T-cell (primary cell): ENCODE measurements around the gene DCTPP1. TPM values are rescaled to one million over a fixed set of nuclear protein-coding genes. Genes with fewer than 3 reads are reported as not detected.
A peak's percentile ranks its signal among the peaks of the same experiment; 100 is the strongest.
"Not testable (repeated sequence)": the region's sequence is repeated elsewhere in the genome, so short reads cannot be mapped to it uniquely, and the experiment has no call there.

Experiments
- ATAC-seq, 4 experiments: fragments of 200-7000 bp in 3 of 4; fragments of 150-1000 bp in 1 of 4; cut with Tn5 transposase; replicated peaks in 1 of 4; 1 replicate in 3 of 4; 2 replicates in 1 of 4; pipeline ENCODE4 v1.10.0; 2021; ENCODE audit warnings: moderate library complexity in 3 of 4, mild to moderate bottlenecking in 2 of 4, moderate number of reproducible peaks in 1 of 4
- CTCF ChIA-PET, 2 donors: fragments of 300-600 bp; sonication (Branson Sonifier 250); formaldehyde crosslinking; loops; one replicate each; lab custom pipeline; 2022; ENCODE audit warnings: antibody characterized with exemption in 2 of 2; lab: Charles Lee
- POLR2A ChIA-PET, 2 donors: fragments of 300-600 bp; sonication (Branson Sonifier 250); formaldehyde crosslinking; loops; one replicate each; lab custom pipeline; 2022; ENCODE audit warnings: antibody characterized with exemption in 2 of 2; lab: Charles Lee
- DNase-seq, 35 experiments: peaks; one replicate each; pipeline versions ENCODE4 v3.0.0 to v3.0.0-alpha.2; 2013 to 2023
- H3K27ac ChIP-seq: one replicate; pipeline ENCODE4 v1.5.1; 2013; ENCODE audit warnings: low read length
- H3K27me3 ChIP-seq, 2 experiments: replicated peaks in 1 of 2; 1 replicate in 1 of 2; 2 replicates in 1 of 2; pipeline versions ENCODE4 v1.6.1 to v1.7.0; 2013; ENCODE audit warnings: low read length in 1 of 2, mixed read lengths in 1 of 2; ENCODE audit not compliant: control insufficient read depth in 2 of 2, insufficient read depth in 2 of 2; ENCODE audit errors: extremely low read depth in 1 of 2
- H3K36me3 ChIP-seq, 2 donors: 1 replicate in 1 of 2; 2 replicates in 1 of 2; pipeline versions ENCODE4 v1.6.1 to v1.7.0; 2013; ENCODE audit warnings: low read length in 1 of 2; ENCODE audit not compliant: control insufficient read depth in 2 of 2, insufficient read depth in 1 of 2; ENCODE audit errors: extremely low read depth in 1 of 2
- H3K4me1 ChIP-seq, 2 experiments: 1 replicate in 1 of 2; 2 replicates in 1 of 2; pipeline versions ENCODE4 v1.6.1 to v1.7.0; 2013; ENCODE audit warnings: low read length in 2 of 2, mixed read lengths in 1 of 2; ENCODE audit not compliant: insufficient read depth in 2 of 2, control insufficient read depth in 1 of 2; ENCODE audit errors: extremely low read depth in 1 of 2
- H3K4me3 ChIP-seq, 2 donors: 1 replicate in 1 of 2; 2 replicates in 1 of 2; pipeline versions ENCODE4 v1.5.1 to v1.7.0; 2013; ENCODE audit warnings: mild to moderate bottlenecking in 2 of 2, low read length in 1 of 2, moderate library complexity in 1 of 2; ENCODE audit not compliant: control insufficient read depth in 1 of 2; ENCODE audit errors: extremely low read depth in 1 of 2
- H3K9me3 ChIP-seq: 2 replicates; pipeline ENCODE4 v1.7.0; 2013
- H3K27ac Mint-ChIP-seq, 2 donors: one replicate each; pipeline ENCODE4 v1.8.0; 2020 to 2021; ENCODE audit warnings: mild to moderate bottlenecking in 2 of 2, mixed read lengths in 2 of 2
- H3K27me3 Mint-ChIP-seq, 2 donors: one replicate each; pipeline ENCODE4 v1.8.0; 2021 to 2022; ENCODE audit warnings: mixed read lengths in 2 of 2
- H3K36me3 Mint-ChIP-seq: one replicate; pipeline ENCODE4 v1.8.0; 2021; ENCODE audit warnings: mixed read lengths
- H3K4me1 Mint-ChIP-seq, 3 donors: one replicate each; pipeline ENCODE4 v1.8.0; 2020 to 2022; ENCODE audit warnings: mixed read lengths in 3 of 3, mild to moderate bottlenecking in 1 of 3
- H3K4me3 Mint-ChIP-seq, 3 donors: one replicate each; pipeline ENCODE4 v1.8.0; 2020 to 2022; ENCODE audit warnings: mild to moderate bottlenecking in 3 of 3, mixed read lengths in 3 of 3, moderate library complexity in 3 of 3
- H3K9me3 Mint-ChIP-seq, 3 donors: one replicate each; pipeline ENCODE4 v1.8.0; 2020 to 2022; ENCODE audit warnings: mixed read lengths in 3 of 3
- WGBS: methylation state at CpG from one replicate; pipeline ENCODE4 v1.1.5; 2013; ENCODE audit warnings: missing lambda C conversion rate; ENCODE audit not compliant: insufficient coverage; 5-methylcytosine and 5-hydroxymethylcytosine counted together
- total RNA-seq, 35 experiments: library from RNA in 6 of 35; stranded (reverse) in 6 of 35; fragments of 120-200 nt in 1 of 35; gene quantifications; one replicate each; pipeline versions ENCODE4 v1.2.1 to v1.2.4 and lab custom pipeline; 2013 to 2026

Gene DCTPP1
- total RNA-seq, 5 donors from 2014 or later (not counting 1 experiment from before 2014, with no cell fraction given) = 11.2 to 30.6 (median 24.7) TPM

DNA sequence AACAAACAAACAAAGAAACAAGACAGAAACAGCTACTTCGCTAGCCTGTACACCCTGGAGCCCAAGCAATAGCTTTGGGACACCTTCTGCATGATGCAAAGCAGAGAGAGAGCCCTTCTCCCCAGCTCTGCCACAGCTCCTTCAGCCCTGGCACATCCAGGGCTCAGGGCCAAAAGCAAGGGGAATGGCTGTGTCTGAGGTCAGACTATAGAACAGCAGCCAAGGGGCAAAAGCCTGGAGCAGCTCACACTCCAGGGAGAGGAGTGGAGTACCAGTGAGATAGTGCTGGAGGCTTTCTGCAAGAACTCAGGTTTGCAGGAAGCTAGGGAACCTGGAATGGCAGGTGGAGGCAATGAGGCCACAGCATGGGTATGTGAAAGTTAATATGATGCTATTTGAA lies 27.4 kb upstream of the DCTPP1 start:
- H3K4me1 ChIP-seq = peaks cover 17 to 48% of the 10 kb centered on the region in 2 experiments
- POLR2A ChIA-PET = interaction anchor here (1.0 to 1.2 kb wide), 2 partner anchors 14 to 27 kb away, joined by 3 read pairs; partner anchors contain the start of gene DCTPP1 (in 1 of the 2)
- H3K27ac Mint-ChIP-seq = peak overlapping the region in 1 of 2 donors; percentile 88

DNA sequence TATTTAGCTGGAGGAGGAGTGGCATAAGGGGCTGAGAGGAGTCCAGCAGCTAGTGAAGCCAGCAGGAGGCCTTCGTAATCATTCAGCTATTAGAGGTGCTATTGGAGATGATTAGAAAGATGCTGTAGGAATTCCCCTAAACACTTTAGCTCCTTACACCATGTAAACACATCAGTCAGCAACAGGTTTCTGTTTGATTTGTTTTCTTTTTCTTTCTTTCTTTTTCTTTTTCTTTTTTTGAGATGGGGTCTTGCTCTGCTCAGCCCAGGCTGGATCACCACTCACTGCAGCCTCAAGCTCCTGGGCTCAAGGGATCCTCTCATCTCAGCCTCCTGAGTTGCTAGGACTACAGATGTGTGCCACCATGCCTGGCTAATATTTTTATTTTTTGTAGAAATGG lies 26.5 kb upstream of the DCTPP1 start:
- Histone ChIP-seq H3K36me3 (no peaks in the 10 kb centered on the region), H3K4me1 (peaks cover 20 to 46% of the 10 kb centered on the region in 2 experiments), H3K9me3 (no peaks in the 10 kb centered on the region), H3K27me3 (no peaks in the 10 kb centered on the region), H3K27ac (no peak overlapping the region), H3K4me3 (no peak overlapping the region)
- ChIA-PET CTCF (interaction anchor here in 1 of 2 donors (0.6 to 2.1 kb wide), 3 partner anchors 26 to 139 kb away, joined by 3 to 6 read pairs (median 3); partner anchors contain the start of gene DCTPP1), POLR2A (no interaction called here)
- DNase-seq (no peak), ATAC-seq (no peak)
- WGBS = no CpG with 5 or more reads among the region's 1 CpG
- Mint-ChIP-seq H3K27ac (peak overlapping the region; percentile 42 to 68), H3K9me3 (no peaks in the 10 kb centered on the region), H3K27me3 (no peaks in the 10 kb centered on the region), H3K36me3 (no peaks in the 10 kb centered on the region), H3K4me3 (no peak overlapping the region), H3K4me1 (peaks cover 52 to 57% (median 55%) of the 10 kb centered on the region in 3 donors)

More for the DNA sequence above, 27.4 kb upstream of the DCTPP1 start:
- CTCF ChIA-PET = interaction anchor here in 1 of 2 donors (2.1 kb wide), 1 partner anchor 27 kb away, joined by 6 read pairs; the partner anchor contains the start of gene DCTPP1
- Histone ChIP-seq H3K9me3 (no peaks in the 10 kb centered on the region), H3K27ac (no peak overlapping the region), H3K27me3 (no peaks in the 10 kb centered on the region), H3K4me3 (no peak overlapping the region), H3K36me3 (no peaks in the 10 kb centered on the region)
- 100% methylated on average over 1 of the region's 1 CpG for WGBS
- H3K27me3 Mint-ChIP-seq = no peaks in the 10 kb centered on the region
- ATAC-seq = no peak
- peak overlapping the region in 1 of 3 donors; percentile 14 for H3K4me3 Mint-ChIP-seq
- no peaks in the 10 kb centered on the region for H3K36me3 Mint-ChIP-seq
- no peak for DNase-seq
- peaks cover 54 to 55% (median 55%) of the 10 kb centered on the region in 3 donors for H3K4me1 Mint-ChIP-seq
- no peaks in the 10 kb centered on the region for H3K9me3 Mint-ChIP-seq

DNA sequence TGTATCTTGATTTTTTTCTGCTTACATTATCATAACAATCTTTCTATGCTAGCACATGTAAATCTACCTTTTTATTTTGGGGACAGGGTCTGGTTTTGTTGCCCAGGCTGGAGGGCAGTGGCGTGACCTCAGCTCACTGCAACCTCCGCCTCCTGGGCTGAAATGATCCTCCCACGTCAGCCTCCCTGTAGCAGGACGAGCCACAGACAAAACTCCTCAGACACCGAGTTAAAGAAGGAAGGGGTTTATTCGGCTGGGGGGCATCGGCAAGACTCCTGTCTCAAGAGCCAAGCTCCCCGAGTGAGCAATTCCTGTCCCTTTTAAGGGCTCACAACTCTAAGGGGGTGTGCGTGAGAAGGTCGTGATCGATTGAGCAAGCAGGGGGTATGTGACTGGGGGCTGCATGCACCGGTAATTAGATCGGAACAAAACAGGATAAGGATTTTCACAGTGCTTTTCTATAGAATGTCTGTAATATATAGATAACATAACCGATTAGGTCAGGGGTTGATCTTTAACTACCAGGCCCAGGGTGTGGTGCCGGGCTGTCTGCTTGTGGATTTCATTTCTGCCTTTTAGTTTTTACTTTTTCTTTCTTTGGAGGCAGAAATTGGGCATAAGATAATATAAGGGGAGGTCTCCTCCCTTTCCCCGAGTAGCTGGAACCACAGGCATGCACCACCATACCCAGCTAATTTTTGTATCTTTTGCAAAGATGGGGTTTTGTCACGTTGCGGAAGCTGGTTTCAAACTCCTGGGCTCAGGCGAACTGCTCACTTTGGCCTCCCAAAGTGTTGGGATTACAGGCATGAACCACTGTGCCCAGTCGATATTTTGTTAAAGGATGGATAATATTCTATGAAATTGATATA lies 23.1 kb upstream of the DCTPP1 start:
- H3K9me3 Mint-ChIP-seq, ATAC-seq, H3K27me3 Mint-ChIP-seq, H3K36me3 ChIP-seq, DNase-seq, H3K4me3 ChIP-seq, H3K27me3 ChIP-seq, H3K9me3 ChIP-seq, H3K36me3 Mint-ChIP-seq, H3K27ac ChIP-seq, CTCF ChIA-PET: not testable (repeated sequence)
- Mint-ChIP-seq H3K4me3 (peak overlapping the region in 1 of 3 donors; percentile 22), H3K27ac (peak overlapping the region; percentile 59 to 76), H3K4me1 (peaks cover 49 to 51% (median 50%) of the 10 kb centered on the region in 3 donors)
- POLR2A ChIA-PET = interaction anchor here in 1 of 2 donors (0.7 kb wide), 1 partner anchor 14 kb away, joined by 4 read pairs; no protein-coding TSS in a partner anchor
- peaks cover 14 to 49% of the 10 kb centered on the region in 2 experiments for H3K4me1 ChIP-seq
- 100% methylated on average over 4 of the region's 20 CpGs for WGBS

DNA sequence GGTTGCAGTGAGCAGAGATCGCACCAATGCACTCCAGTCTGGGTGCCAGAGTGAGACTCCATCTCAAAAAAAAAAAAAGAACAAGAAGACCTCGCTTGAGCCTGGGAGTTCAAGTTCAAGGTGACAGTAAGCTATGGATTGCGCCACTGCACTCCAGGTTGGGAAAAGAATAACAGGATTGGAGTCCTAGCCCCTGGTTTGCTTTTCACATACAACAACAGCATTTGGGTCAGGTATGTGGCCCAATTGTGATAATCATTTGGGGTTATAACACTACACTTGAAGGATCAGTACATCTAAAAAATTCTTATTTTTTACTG lies 19.2 kb upstream of the DCTPP1 start:
- no peaks in the 10 kb centered on the region for H3K9me3 ChIP-seq
- H3K27ac Mint-ChIP-seq = no peak overlapping the region
- H3K27me3 Mint-ChIP-seq = no peaks in the 10 kb centered on the region
- H3K36me3 Mint-ChIP-seq = peaks cover 6% of the 10 kb centered on the region
- H3K4me1 ChIP-seq = peaks cover 27 to 47% of the 10 kb centered on the region in 2 experiments
- no peak overlapping the region for H3K27ac ChIP-seq
- H3K4me3 ChIP-seq = no peak overlapping the region
- no CpG with 5 or more reads among the region's 3 CpGs for WGBS
- ATAC-seq = no peak
- H3K9me3 Mint-ChIP-seq = peaks cover 0 to 3% (median 0%) of the 10 kb centered on the region in 3 donors
- DNase-seq = no peak
- peaks cover under 1 to 2% of the 10 kb centered on the region in 2 donors for H3K36me3 ChIP-seq
- CTCF ChIA-PET = interaction anchor here (0.5 to 2.8 kb wide), 23 partner anchors 9 to 846 kb away, joined by 3 to 14 read pairs (median 4); partner anchors contain the start of genes DCTPP1 (in 1 of the 2) and ZNF747 (in 1 of the 2)
- H3K4me3 Mint-ChIP-seq = no peak overlapping the region
- H3K4me1 Mint-ChIP-seq = peaks cover 44 to 50% (median 49%) of the 10 kb centered on the region in 3 donors
- H3K27me3 ChIP-seq = no peaks in the 10 kb centered on the region
- POLR2A ChIA-PET = interaction anchor here (0.6 to 1.0 kb wide), 4 partner anchors 26 to 208 kb away, joined by 3 to 5 read pairs (median 3); no protein-coding TSS in a partner anchor

DNA sequence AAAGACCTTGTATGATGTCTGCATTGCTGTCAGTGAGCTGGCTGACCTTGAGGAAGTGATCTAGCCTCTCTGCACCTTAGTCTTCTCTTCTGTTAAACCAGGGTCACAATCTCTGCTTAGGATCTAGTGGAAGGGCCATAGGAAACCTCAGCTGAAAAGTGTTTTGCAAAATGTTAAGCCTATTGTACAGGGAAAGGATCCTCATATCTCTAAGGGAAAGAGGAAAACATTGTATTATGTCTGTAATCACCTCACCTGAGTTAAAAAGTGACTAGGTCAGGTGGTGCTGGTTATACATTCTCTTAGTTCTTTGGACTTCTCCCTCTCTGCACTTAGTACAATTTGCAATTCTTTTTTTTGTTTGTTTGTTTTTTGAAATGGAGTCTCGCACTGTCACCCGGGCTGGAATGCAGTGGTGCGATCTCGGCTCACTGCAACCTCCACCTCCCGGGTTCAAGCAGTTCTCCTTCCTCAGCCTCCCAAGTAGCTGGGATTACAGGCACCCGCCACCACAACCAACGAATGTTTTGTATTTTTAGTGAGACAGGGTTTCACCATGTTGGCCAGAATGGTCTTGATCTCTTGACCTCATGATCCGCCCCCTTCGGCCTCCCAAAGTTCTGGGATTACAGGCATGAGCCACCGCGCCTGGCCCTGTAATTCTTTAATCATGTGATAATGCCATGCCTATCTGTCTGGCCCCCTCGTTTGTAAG lies 17.8 kb upstream of the DCTPP1 start:
- H3K4me1 ChIP-seq = peaks cover 33 to 57% of the 10 kb centered on the region in 2 experiments
- peaks cover 0 to 3% (median 0%) of the 10 kb centered on the region in 3 donors for H3K9me3 Mint-ChIP-seq
- peaks cover 3 to 5% of the 10 kb centered on the region in 2 donors for H3K36me3 ChIP-seq
- ATAC-seq (no peak), DNase-seq (no peak)
- H3K27ac ChIP-seq = no peak overlapping the region
- no peak overlapping the region for H3K27ac Mint-ChIP-seq
- H3K4me1 Mint-ChIP-seq = peaks cover 47 to 58% (median 55%) of the 10 kb centered on the region in 3 donors
- no peaks in the 10 kb centered on the region for H3K9me3 ChIP-seq
- ChIA-PET CTCF (interaction anchor here in 1 of 2 donors (1.8 kb wide), 1 partner anchor 18 kb away, joined by 11 read pairs; the partner anchor contains the start of gene DCTPP1), POLR2A (interaction anchor here in 1 of 2 donors (0.6 kb wide), 1 partner anchor 44 kb away, joined by 3 read pairs; no protein-coding TSS in a partner anchor)
- 87% methylated on average over 8 of the region's 12 CpGs for WGBS
- no peaks in the 10 kb centered on the region for H3K27me3 Mint-ChIP-seq
- no peaks in the 10 kb centered on the region for H3K27me3 ChIP-seq
- H3K36me3 Mint-ChIP-seq = peaks cover 17% of the 10 kb centered on the region
- no peak overlapping the region for H3K4me3 Mint-ChIP-seq
- no peak overlapping the region for H3K4me3 ChIP-seq
